C4-2B (cell line): Measurements from ENCODE around the gene AXIN2.

Experiments
- CTCF ChIP-seq: fragments of 450-650 bp; conservative IDR thresholded peaks from 2 replicates; pipeline ENCODE4 v1.5.1; 2017; ENCODE audit warnings: mild to moderate bottlenecking
- ZFX ChIP-seq: fragments of 450-650 bp; IDR thresholded peaks from 2 replicates; pipeline ENCODE4 v1.6.1; 2017

- TF ChIP-seq CTCF (no peak), ZFX (no peak)
These were observed 15.5 kb downstream of the AXIN2 start for GRCh38 chr17:65545705-65546523.
